HepG2 (cell line): ENCODE measurements around the gene POC1A. TPM values are rescaled to one million over a fixed set of nuclear protein-coding genes. Genes with fewer than 3 reads are reported as not detected.

Experiments used
- DR1 ChIP-seq: sonication (generic); formaldehyde crosslinking; IDR thresholded peaks from 2 replicates; pipeline ENCODE4 v1.8.0; 2021; ENCODE audit warnings: mild to moderate bottlenecking, missing genetic modification reagents, inconsistent platforms
- EHMT2 ChIP-seq: fragments of 200-600 bp; sonication (generic); IDR thresholded peaks from 2 replicates; pipeline ENCODE4 v1.7.0; 2017; ENCODE audit warnings: antibody characterized with exemption, low read depth, low read length, borderline replicate concordance
- GABPA ChIP-seq, 2 experiments: IDR thresholded peaks; 2 replicates each; pipeline ENCODE4 v1.6.1; 2011 to 2016; ENCODE audit warnings: low read depth in 2 of 2, low read length in 1 of 2, missing biosample characterization in 1 of 2, missing genetic modification characterization in 1 of 2
- GLMP ChIP-seq: sonication (generic); formaldehyde crosslinking; IDR thresholded peaks from 2 replicates; pipeline ENCODE4 v1.9.0; 2021; ENCODE audit warnings: missing genetic modification reagents, mild to moderate bottlenecking, borderline replicate concordance
- MYC ChIP-seq: sonication (generic); formaldehyde crosslinking; IDR thresholded peaks from 2 replicates; pipeline ENCODE4 v1.9.0; 2021; ENCODE audit warnings: missing genetic modification reagents, borderline replicate concordance
- PAF1 ChIP-seq: IDR thresholded peaks from 2 replicates; pipeline ENCODE4 v1.6.1; 2016; ENCODE audit warnings: missing genetic modification reagents, missing compliant biosample characterization
- RXRB ChIP-seq: IDR thresholded peaks from 2 replicates; pipeline ENCODE4 v1.6.1; 2016; ENCODE audit warnings: borderline replicate concordance, missing genetic modification reagents, missing compliant biosample characterization
- SETDB1 ChIP-seq: sonication (generic); formaldehyde crosslinking; IDR thresholded peaks from 2 replicates; pipeline ENCODE4 v1.5.1; 2020; ENCODE audit warnings: missing genetic modification reagents, mild to moderate bottlenecking, borderline replicate concordance
- SNRNP70 ChIP-seq: fragments of 200-400 bp; formaldehyde crosslinking; IDR thresholded peaks from 2 replicates; pipeline ENCODE4 v1.6.1; 2017; ENCODE audit warnings: mild to moderate bottlenecking, low read depth, low read length, moderate library complexity
- THAP11 ChIP-seq: IDR thresholded peaks from 2 replicates; pipeline ENCODE4 v1.6.1; 2016; ENCODE audit warnings: missing biosample characterization, missing genetic modification reagents
- WIZ ChIP-seq: sonication (generic); formaldehyde crosslinking; IDR thresholded peaks from 2 replicates; pipeline ENCODE4 v1.5.1; 2020; ENCODE audit warnings: mild to moderate bottlenecking, missing genetic modification reagents
- ZFY ChIP-seq: sonication (generic); formaldehyde crosslinking; IDR thresholded peaks from 2 replicates; pipeline ENCODE4 v1.4.0; 2020; ENCODE audit warnings: missing genetic modification reagents
- ZNF501 ChIP-seq: sonication (generic); formaldehyde crosslinking; IDR thresholded peaks from 2 replicates; pipeline ENCODE4 v1.5.1; 2020; ENCODE audit warnings: mild to moderate bottlenecking, moderate library complexity, missing genetic modification reagents
- ZNF589 ChIP-seq: sonication (generic); formaldehyde crosslinking; conservative IDR thresholded peaks from 2 replicates; pipeline ENCODE4 v1.8.0; 2022; ENCODE audit warnings: mild to moderate bottlenecking, moderate library complexity, missing genetic modification reagents
- ZNF607 ChIP-seq: sonication (generic); formaldehyde crosslinking; IDR thresholded peaks from 2 replicates; pipeline ENCODE4 v1.5.1; 2020; ENCODE audit warnings: missing genetic modification reagents, mild to moderate bottlenecking, borderline replicate concordance
- ZNF761 ChIP-seq: sonication (generic); formaldehyde crosslinking; conservative IDR thresholded peaks from 2 replicates; pipeline ENCODE4 v1.4.0; 2020; ENCODE audit warnings: mild to moderate bottlenecking, missing genetic modification reagents
- polyA plus RNA-seq, 8 experiments: library from polyadenylated mRNA; depleted of rRNA in 3 of 8; stranded (reverse) in 7 of 8; unstranded in 1 of 8; fragments of >200 nt; fragmentation: Illumina TruSeq in 4 of 8; extraction: Trizol in 4 of 8; gene quantifications; 2 replicates each; pipeline versions ENCODE4 v1.2.1 to v1.2.3, GENCODE V29; 2011 to 2016; ENCODE audit warnings: low read depth in 4 of 8, missing spikeins in 1 of 8, mixed read lengths in 1 of 8; ENCODE audit not compliant: insufficient read depth in 1 of 8
- total RNA-seq, 5 experiments: library from RNA; depleted of rRNA; stranded (reverse); fragments of >200 nt; fragmentation: Illumina TruSeq; extraction: Trizol; gene quantifications; 2 replicates each; pipeline ENCODE4 v1.2.3, GENCODE V29; 2016; ENCODE audit warnings: low read depth in 1 of 5
- TF ChIP-seq, protein P1 (sequence below): sonication (generic); formaldehyde crosslinking; conservative IDR thresholded peaks from 2 replicates; pipeline ENCODE4 v1.8.0; 2022; ENCODE audit warnings: low read depth, missing genetic modification reagents
- TF ChIP-seq, protein P2 (sequence below): sonication (generic); formaldehyde crosslinking; IDR thresholded peaks from 2 replicates; pipeline ENCODE4 v1.5.1; 2020; ENCODE audit warnings: mild to moderate bottlenecking, missing genetic modification reagents, moderate library complexity
- TF ChIP-seq, protein P3 (sequence below): sonication (generic); formaldehyde crosslinking; IDR thresholded peaks from 2 replicates; pipeline ENCODE4 v1.4.0; 2020; ENCODE audit warnings: mild to moderate bottlenecking, missing genetic modification reagents

POC1A gene
- total and polyA plus RNA-seq, 2 of the 13 experiments (the other 11 are each of a cell fraction or from before 2014, with no cell fraction given) = 14.6 to 20.0 TPM

DNA sequence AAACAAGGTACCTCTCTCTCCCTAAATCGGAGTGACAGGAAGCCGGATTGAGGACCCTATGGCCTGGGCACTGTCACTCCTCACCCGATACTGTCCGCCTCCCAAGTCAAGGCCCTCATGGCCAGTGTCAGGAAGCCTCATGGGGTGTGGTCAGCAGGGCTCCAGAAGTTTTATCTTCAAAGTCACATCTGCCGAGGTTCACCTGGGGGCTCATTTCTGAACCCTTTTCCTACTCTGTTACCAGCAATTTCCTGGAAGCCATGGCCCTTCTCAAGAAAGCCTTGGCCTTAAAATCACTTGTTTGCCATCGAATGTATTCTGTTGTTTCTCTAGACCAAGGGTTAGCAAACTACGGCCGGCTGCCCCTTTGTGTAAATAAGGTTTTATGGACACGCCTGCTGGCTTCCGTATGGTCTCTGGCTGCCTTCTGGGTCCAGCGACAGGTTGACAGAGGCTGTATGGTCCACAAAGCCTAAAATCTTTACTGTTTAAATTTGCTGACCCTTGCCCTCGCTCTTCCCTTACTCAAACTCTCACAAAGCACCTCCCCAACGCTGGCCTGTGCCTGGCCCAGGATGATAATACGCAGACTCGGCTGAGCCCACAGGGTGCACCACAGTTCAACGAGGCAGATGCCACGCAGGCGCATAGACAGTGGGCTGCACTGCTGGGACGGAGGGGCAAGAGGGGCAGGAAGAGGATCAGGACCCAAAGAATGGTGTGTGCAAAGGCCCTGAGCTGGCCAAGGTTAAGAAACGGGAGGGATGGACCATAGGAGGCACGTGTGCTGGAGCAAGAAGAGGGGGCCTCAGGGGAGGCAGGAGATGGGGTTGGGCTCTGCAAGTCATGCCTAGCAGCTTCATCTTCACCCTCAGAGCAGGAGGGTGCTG lies 73.1 kb downstream of the POC1A start (continued):
- TF ChIP-seq, protein P1, sequence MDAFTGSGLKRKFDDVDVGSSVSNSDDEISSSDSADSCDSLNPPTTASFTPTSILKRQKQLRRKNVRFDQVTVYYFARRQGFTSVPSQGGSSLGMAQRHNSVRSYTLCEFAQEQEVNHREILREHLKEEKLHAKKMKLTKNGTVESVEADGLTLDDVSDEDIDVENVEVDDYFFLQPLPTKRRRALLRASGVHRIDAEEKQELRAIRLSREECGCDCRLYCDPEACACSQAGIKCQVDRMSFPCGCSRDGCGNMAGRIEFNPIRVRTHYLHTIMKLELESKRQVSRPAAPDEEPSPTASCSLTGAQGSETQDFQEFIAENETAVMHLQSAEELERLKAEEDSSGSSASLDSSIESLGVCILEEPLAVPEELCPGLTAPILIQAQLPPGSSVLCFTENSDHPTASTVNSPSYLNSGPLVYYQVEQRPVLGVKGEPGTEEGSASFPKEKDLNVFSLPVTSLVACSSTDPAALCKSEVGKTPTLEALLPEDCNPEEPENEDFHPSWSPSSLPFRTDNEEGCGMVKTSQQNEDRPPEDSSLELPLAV = no peak
- TF ChIP-seq EHMT2 (no peak), ZNF761 (0 out of 2 replicates have a peak, but pooled peaks have one; percentile 34), SNRNP70 (no peak), RXRB (peak; percentile 91; the same call in 1 of the 2 replicates), SETDB1 (CRISPR knock-in tag) (no peak), MYC (CRISPR knock-in tag) (no peak; the same call in 1 of the 2 replicates), WIZ (CRISPR knock-in tag) (no peak), DR1 (CRISPR knock-in tag) (no peak), GLMP (CRISPR knock-in tag) (no peak), PAF1 (no peak), THAP11 (peak; percentile 53), ZNF607 (CRISPR knock-in tag) (peak; percentile 78), ZNF589 (CRISPR knock-in tag) (no peak), ZFY (CRISPR knock-in tag) (peak; percentile 1; the same call in 1 of the 2 replicates), ZNF501 (CRISPR knock-in tag) (peak; percentile 91), GABPA (IDR thresholded peaks at IDR 0.05; ENCODE audit: low read depth, low read length) (no peak), GABPA (CRISPR knock-in tag; IDR thresholded peaks at IDR 0.05; ENCODE audit: low read depth) (0 out of 2 replicates have a peak, but pooled peaks have one; percentile 30)
- TF ChIP-seq, protein P2, sequence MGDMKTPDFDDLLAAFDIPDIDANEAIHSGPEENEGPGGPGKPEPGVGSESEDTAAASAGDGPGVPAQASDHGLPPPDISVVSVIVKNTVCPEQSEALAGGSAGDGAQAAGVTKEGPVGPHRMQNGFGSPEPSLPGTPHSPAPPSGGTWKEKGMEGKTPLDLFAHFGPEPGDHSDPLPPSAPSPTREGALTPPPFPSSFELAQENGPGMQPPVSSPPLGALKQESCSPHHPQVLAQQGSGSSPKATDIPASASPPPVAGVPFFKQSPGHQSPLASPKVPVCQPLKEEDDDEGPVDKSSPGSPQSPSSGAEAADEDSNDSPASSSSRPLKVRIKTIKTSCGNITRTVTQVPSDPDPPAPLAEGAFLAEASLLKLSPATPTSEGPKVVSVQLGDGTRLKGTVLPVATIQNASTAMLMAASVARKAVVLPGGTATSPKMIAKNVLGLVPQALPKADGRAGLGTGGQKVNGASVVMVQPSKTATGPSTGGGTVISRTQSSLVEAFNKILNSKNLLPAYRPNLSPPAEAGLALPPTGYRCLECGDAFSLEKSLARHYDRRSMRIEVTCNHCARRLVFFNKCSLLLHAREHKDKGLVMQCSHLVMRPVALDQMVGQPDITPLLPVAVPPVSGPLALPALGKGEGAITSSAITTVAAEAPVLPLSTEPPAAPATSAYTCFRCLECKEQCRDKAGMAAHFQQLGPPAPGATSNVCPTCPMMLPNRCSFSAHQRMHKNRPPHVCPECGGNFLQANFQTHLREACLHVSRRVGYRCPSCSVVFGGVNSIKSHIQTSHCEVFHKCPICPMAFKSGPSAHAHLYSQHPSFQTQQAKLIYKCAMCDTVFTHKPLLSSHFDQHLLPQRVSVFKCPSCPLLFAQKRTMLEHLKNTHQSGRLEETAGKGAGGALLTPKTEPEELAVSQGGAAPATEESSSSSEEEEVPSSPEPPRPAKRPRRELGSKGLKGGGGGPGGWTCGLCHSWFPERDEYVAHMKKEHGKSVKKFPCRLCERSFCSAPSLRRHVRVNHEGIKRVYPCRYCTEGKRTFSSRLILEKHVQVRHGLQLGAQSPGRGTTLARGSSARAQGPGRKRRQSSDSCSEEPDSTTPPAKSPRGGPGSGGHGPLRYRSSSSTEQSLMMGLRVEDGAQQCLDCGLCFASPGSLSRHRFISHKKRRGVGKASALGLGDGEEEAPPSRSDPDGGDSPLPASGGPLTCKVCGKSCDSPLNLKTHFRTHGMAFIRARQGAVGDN (CRISPR knock-in tag) = peak; percentile 90
- TF ChIP-seq, protein P3, sequence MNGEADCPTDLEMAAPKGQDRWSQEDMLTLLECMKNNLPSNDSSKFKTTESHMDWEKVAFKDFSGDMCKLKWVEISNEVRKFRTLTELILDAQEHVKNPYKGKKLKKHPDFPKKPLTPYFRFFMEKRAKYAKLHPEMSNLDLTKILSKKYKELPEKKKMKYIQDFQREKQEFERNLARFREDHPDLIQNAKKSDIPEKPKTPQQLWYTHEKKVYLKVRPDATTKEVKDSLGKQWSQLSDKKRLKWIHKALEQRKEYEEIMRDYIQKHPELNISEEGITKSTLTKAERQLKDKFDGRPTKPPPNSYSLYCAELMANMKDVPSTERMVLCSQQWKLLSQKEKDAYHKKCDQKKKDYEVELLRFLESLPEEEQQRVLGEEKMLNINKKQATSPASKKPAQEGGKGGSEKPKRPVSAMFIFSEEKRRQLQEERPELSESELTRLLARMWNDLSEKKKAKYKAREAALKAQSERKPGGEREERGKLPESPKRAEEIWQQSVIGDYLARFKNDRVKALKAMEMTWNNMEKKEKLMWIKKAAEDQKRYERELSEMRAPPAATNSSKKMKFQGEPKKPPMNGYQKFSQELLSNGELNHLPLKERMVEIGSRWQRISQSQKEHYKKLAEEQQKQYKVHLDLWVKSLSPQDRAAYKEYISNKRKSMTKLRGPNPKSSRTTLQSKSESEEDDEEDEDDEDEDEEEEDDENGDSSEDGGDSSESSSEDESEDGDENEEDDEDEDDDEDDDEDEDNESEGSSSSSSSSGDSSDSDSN (CRISPR knock-in tag) = peak; percentile 63
